HL-60/S4 treated with phorbol 12-myristate 13-acetate at 8.2 ng/mL for 4 days and 3 days (cell line): ENCODE measurements around the gene MCCC2.
"Not testable (repeated sequence)": the region's sequence is repeated elsewhere in the genome, so short reads cannot be mapped to it uniquely, and the experiment has no call there.

ENCODE experiments used
- in situ Hi-C: fragments of 300-500 bp; cut with MboI; formaldehyde crosslinking; loops from 2 replicates; pipeline ENCODE4 v1.15.0; 2022; ENCODE audit warnings: low sequenced_read_pairs

The MCCC2 gene

DNA sequence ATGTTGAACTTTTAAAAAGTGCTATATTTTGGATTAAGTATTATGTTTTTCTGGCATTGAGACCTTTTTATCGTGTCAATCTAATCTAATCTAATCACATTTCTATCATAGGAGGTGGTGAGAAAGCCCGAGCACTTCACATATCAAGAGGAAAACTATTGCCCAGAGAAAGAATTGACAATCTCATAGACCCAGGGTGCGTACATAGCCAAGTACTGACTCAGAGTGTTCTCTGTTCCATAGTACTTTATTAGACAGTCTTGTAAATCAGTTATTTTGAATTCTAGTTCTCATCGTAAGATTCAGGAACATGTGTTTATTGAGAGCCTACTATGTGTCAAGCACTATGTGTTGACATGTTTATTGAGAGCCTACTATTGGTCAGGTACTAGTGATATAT, 9.0 kb downstream of the MCCC2 start:
- in situ Hi-C loops, result no loop called here

DNA sequence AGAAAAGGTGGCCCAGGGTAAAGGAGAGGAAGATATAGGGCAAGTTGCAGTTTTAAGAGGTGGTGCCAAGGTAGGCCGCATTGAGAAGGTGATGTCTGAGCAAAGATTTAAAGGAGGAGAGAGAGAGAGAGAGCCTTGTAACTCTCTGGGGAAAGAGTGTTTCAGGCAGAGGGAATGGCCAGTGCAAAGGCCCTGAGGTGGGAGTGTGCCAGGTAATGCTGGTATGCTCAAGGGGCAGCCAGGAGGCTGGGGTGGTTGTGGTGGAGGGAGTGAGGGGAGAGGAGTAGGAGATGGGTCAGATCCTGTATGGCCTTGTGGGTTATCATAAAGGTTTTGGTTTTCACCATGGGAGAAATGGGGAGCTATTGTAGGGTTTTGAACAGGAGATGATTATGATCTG, 9.9 kb downstream of the MCCC2 start:
- in situ Hi-C loops, result no loop called here

DNA sequence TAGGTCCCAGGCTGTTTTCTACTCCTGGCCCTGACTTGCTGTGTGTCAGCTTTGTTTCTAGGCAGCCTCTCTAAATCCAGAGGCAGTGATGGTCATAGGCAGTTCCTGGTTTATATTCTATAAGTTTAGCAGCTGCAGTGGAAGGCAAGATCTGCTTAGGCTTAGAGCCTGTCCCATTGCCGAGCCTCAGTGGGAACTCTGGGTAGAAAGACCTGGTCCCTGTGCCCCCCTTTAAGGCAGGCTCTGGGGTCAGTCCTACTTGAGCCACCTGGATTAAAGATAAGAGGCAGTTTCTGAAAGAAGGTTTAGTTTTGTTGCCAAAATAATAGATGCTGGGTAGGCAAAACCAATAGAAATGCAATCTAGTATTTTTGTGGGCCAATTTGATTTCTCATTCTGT, 13.6 kb downstream of the MCCC2 start:
- in situ Hi-C loops, result no loop called here

DNA sequence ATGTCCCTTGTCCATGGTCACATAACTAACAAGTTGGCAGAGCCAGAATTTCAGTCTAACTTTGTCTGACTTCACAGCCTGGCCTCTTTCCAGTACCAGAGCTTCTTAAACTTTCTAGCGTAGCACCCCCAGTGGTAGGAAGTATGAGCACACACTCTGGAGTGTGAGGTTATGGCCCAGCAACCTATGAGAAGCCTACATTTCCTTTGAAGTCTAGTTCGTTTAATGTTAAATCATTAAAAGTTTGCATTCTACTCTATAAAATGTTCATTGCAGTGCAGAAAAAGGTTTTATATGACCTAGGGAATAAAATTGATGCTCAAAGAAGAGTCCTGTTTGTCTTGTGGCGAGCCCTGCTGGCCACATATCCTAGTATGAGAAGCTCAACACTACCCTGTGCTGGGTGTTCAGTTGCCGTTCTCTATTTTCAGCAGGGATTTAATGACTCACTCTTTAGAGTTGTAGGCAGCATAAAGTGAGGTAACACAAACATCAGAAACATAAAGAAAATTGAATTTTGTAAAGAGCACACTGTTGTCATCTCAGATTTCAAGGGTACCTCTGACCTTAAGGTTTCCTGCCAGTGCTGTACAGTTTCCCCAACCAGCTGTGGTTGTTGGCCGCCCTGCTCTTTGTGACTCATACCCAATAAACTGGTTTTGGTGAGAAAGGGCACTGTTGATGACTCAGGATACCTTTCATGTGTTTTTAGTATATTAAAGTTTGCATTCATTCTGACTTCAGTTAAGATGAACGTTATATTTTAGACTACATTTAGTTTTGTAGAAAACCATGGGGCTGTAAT, 14.3 kb downstream of the MCCC2 start:
- in situ Hi-C loops, result no loop called here

DNA sequence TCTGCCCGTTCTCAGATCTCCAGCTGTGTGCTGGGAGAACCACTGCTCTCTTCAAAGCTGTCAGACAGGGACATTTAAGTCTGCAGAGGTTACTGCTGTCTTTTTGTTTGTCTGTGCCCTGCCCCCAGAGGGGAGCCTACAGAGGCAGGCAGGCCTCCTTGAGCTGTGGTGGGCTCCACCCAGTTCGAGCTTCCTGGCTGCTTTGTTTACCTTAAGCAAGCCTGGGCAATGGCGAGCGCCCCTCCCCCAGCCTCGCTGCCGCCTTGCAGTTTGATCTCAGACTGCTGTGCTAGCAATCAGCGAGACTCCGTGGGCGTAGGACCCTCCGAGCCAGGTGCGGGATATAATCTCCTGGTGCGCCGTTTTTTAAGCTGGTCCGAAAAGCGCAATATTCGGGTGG, 22.8 kb downstream of the MCCC2 start:
- in situ Hi-C loops, result not testable (repeated sequence)

DNA sequence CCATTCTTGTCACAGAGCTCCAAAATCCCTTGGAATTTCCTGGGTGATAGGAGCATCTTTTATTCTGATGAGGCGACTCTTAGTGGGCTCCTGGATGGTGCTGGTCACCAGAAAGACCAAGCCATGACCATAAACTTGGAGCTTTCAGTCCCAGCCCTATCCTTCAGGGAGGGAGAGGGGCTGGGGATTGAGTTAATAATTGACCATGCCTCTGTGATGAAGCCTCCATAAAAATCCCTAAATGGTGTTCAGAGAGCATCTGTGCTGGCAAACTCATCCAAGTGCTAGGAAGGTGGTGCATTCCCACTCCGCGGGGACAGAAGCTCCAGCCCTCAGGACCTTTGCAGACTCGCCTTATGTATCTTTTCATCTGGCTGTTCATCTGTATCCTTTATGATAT, 28.7 kb downstream of the MCCC2 start:
- in situ Hi-C loops, result no loop called here

DNA sequence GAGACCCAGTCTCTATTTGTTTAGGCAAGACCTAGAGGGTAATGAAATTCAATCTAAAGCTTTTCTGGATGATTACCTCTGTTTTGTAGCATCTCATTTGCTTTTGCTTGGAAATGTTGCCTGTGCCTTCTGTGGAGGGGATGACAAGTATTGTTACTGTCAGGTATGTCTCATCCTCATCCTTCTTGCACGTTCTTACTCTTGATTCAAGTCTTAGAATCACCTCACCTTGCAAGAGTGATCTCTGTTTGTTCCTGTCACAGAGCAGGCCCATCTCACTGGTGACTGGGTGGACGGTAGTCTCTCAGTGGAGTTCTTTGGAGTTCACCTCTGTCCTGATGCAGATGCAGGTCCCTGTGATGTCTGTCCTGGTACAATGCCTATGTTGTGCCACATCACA, 33.5 kb downstream of the MCCC2 start:
- in situ Hi-C loops, result no loop called here

DNA sequence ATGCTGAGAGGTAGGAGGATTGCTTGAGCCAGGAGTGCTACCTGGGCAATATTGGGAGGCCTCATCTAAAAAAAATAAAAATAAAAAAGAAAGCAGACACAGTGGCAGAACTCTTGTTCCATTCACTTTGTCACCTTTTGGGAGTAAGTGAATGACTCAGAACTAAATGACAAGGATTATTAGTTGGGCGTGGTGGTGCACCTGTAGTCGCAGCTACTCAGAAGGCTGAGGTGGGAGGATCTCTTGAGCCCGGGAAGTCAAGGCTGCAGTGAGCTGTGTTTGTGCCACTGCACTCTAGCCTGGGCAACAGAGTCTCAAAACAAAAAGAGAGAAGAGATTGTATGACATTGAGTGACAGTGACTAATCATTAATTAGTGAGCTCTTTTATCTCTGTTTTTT, 34.1 kb downstream of the MCCC2 start:
- in situ Hi-C loops, result no loop called here

DNA sequence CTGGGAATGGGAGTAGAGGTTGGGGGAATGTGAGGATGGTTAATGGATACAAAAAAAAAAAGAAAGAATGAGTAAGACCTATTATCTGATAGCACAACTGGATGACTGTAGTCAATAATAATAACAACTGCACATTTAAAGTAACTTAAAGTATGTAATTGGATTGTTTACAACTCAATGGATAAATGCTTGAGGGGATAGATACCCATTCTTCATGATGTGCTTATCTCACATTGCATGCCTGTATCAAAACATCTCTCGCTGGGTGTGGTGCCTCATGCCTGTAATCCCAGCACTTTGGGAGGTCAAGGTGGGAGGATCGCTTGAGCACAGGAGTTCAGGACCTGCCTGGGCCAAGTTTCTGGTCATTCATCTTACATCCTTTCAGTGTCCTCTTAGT, 34.6 kb downstream of the MCCC2 start:
- in situ Hi-C loops, result no loop called here

DNA sequence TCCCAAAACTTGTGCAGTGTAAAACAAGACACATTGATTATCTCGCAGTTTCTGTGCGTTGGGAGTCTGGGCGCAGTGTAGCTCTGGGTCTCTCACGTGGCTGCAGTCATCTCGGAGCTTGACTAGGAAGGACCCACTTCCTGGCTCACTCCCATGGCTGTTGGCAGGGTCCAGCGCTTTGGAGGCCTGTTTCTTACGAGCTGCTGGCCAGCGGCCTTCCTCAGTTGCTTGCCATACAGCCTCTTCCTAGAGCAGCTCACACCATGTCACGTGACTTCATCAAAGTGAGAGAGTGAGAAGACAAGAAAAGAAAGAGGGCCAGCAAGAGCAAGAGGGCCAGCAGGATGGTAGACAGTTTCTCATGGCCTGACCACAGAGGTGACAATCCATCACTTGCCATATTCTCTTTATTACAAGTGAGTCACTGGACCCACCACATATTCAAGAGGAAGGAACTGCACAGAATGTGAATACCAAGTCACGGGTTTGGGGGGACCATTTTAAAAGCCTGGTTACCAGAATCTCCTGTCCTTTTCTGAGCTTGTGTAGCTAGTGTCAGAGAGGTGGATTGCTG, 36.2 kb downstream of the MCCC2 start:
- in situ Hi-C loops, result no loop called here

DNA sequence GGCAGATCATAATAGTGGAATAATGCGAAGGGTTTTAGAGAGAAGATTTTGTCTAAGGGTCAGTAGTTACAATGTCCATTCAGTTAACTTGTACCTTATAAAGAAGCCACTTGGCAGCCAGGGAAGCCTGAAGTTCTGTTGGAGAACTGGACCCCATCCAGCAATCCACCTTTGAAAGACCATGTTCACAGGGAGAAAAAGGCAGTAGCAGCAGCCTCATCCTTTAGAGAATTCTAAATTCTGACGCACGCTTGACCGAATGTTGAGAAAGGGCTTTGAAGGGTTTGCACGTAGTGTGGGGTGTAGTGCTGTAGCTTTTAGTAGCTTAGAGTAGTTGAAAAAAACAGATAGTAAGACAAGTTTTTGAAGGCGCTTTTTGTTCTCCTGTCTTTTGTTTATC, 42.8 kb downstream of the MCCC2 start:
- in situ Hi-C loops, result no loop called here

DNA sequence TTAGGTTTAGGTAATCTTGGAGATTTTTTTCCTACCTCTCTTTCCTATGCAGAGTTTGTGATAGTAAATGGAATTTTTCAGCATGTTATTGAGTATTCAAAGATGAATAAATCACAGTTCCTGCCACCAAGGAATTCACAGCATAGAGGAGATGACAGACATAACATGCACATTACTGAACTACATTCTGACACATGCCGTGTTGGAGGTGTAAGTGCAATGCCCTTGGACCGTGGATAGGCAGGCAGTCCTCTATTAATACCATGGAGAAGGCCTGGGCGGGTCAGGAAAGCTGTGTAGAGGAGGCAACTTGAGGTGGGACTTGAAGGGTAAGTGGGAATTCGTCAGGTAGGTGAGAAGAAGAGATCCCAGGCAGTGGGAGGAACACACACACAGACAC, 43.9 kb downstream of the MCCC2 start:
- in situ Hi-C loops, result no loop called here

DNA sequence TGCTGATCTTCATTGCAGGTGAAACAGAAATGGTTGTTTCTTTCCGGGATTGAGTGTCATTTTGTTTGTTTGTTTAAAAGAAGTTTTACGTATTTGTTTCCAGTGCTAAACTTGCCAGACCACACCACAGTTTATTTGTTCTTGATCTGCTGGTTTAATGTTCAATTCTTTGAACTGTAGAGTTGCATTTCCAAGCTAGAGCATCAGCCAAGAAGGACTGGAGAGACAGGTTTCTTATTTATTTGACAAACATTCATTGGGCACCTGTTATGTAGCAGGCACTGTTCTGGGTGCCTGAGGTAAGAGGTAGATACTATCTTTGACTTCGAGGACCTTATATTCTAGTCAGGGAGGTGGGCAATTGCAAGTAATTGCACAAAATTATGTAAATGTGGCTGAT, 45.0 kb downstream of the MCCC2 start:
- in situ Hi-C loops, result no loop called here

DNA sequence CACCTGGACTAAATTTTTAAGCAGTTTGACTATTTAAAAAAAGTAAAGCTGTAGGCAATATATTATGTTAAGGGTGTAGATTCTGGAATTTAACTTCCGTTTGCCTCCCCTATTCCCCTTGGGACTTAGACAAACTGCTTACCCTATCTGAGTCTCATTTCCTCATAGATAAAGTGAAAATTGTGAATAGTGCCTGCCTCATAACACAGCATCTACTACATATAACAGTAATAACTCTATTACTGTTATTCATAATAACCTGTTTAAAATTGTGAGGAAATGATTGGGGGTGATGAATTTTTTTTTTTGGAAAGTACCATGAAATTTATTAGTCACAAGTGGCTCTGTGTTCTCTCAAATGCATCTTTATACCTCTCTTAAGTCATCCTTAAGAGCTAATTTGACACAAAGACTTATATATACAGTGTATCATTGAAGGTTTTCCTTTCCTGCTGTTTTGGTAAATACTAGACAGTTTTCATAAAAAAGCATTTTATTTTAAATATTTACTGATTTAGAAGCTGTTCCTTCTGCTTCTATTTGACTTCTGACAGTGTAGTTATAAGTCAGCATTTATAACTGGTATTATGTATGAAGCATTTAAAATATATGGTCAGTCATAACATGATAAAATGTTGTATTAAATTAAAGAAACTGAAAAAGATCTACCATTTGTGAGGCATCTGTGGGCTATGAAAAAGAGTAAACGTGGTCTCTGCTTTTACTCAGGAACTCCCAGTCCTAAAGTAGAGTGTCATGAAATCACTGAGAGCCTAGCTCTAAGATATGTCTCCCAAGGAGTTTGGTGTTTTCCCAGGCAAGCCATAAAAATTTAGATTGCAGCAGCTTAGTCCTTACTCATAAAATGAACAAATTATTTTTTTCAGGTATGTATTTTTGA, 46.4 kb downstream of the MCCC2 start:
- in situ Hi-C loops, result no loop called here

DNA sequence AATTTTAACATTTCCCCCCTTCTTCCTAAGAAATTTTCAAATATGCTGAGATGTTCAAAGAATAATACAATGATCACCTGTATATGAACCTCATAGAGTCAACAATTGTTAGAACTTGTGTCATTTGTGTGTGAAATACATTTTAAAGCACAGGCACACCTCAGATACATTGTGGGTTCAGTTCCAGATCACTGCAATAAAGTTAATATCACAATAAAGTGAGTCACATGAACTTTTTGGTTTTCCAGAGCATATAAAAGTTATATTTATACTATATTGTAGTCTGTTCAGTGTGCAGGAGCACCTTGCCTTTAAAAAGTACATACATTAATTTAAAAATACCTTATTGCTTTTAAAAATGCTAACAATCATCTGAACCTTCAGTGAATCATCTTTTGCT, 50.0 kb downstream of the MCCC2 start:
- in situ Hi-C loops, result no loop called here

DNA sequence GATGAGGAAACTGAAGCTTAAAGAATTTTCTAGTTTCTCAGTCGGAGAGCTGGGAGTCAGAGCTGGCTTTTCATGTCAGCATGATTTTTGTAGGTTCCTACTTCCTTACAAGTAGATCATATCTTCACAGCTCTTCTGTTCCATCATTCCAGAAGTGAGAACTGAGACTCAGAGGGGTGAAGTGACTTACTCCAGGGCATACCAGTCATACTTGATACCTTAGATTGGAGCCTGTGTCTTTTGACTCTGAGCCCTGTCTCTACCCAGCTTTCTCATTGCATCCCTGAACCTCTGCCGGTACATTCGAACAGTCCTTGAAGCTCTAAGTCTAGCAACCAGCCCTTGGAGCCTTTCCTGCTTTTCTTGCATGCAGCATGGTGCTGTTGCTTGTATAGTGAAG, 53.3 kb downstream of the MCCC2 start:
- in situ Hi-C loops, result no loop called here

DNA sequence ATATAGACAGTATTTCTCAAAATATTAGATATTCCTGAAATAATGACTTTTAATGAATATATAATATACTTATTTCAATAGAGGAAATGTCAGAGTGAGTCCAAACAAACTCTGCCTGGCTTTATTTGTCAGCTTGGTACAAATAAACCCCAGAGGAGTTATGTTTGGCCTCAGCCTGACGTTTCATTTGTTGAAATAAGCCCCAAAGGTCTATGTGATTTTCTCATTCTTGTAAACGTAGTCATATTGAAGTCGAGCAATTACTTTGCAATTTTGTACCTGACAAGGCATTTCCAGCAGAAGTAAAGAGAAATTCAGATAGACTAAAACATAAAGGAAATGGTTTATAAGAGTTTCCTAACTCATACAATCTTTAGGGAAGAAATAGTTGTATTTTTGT, 57.9 kb downstream of the MCCC2 start:
- in situ Hi-C loops, result no loop called here

DNA sequence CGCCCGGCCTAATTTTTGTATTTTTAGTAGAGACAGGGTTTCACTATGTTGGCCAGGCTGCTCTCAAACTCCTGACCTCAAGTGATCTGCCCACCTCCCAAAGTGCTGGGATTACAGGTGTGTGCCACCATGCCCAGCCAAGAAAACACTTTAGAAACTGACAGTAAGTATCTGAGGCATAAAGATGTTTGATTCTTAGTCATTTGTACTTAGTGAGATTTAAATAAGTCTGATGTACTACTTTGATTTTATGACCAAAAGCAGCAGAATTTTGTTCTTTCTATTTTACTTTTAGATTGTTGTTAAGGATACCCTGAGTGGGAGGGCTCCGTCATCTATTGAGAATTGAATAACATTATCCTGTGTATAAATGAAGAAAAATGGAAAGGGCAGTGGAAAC, 63.8 kb downstream of the MCCC2 start:
- in situ Hi-C loops, result not testable (repeated sequence)

DNA sequence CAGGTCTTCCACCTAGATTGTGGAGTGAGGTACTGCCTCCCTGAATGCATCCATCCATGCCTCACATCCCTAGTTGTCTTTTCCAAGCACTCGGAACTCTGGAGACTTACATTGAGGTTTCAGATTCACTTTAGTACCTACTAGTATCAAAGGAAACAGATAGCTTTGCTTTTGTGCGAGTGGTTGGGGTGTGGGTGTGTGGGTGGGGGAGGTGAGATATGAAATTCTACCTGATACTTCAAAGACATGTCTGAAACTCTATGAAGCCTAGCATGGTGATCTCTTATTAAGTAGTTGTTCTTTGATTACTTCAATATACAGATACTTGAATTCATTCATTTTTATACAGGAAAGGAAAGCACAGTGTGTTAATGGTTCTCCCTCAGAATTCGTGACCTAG, 64.4 kb downstream of the MCCC2 start:
- in situ Hi-C loops, result no loop called here

DNA sequence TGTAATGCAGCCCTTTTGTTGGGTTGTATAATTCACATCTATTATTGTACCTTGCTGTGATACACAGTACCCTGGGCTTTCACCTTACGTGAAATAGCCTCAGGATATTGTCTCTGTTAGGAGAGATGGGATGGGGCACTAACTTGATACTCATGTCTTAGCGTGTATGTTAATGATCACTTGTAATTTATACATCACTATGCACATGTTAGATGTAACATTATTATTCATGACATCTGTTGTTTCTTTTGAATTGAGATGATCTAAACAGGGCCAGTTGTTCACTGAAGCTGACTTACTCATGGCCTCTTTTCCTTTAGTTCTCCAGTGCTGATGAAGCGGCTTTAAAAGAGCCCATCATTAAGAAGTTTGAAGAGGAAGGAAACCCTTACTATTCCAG, 65.2 kb downstream of the MCCC2 start:
- in situ Hi-C loops, result no loop called here

DNA sequence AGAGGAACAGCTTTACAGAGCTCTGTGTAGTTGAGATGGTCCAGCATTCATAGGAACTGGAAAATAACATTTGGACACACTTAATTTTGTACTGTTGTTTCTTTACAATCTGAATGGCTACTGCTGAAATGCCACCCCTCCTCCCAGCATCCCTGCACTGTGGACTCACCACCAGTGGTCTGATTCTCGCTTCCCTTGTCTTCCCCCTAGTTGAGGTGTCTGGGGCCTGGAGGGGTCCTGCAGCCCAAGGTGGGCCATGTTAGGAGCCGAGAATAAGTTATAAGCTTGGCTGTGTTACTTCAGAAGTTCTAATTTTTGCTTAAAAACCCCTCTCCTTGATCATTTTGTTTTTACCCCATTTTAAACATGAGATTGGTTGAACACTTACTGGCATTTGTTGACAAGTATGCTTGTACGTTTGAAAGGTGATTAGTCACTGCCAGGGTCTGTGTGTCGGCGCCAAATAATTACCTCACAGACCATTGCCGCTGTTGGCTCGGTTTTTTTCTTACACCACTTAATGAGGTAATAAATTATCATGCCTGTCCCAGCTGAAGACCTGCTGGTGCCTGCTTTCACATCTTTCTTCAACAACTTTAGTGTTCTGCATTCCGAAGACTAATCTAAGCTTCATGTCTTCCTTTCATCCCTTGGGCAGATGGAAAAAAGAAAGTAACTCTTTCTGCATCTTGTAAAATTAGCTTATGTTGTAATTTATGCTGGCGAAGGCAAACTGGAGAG, 65.8 kb downstream of the MCCC2 start:
- in situ Hi-C loops, result no loop called here
